Activated naive CD4-positive, alpha-beta T cell treated with anti-CD3 and anti-CD28 coated beads, Interleukin-2, amount 50 U/mL, for 72 hours (primary cell): ENCODE results near the gene FBXL19. TPM values are rescaled to one million over a fixed set of nuclear protein-coding genes. Genes with fewer than 3 reads are reported as not detected.
A peak's percentile ranks its signal among the peaks of the same experiment; 100 is the strongest.

Experiments used
- ATAC-seq, 2 donors: fragments of 150-1000 bp; cut with Tn5 transposase; 2 replicates each; pipeline ENCODE4 v1.10.0; 2021; ENCODE audit warnings: mild to moderate bottlenecking in 2 of 2, moderate library complexity in 2 of 2
- DNase-seq, 2 donors: peaks; one replicate each; pipeline ENCODE4 v3.0.0; 2021 to 2022; ENCODE audit warnings: low spot score in 2 of 2
- H3K27ac Mint-ChIP-seq, 2 donors: one replicate each; pipeline ENCODE4 v1.8.0; 2022; ENCODE audit warnings: mild to moderate bottlenecking in 2 of 2, mixed read lengths in 2 of 2
- H3K36me3 Mint-ChIP-seq, 2 donors: one replicate each; pipeline ENCODE4 v1.8.0; 2022; ENCODE audit warnings: mixed read lengths in 2 of 2
- H3K9me3 Mint-ChIP-seq, 2 donors: one replicate each; pipeline ENCODE4 v1.8.0; 2022; ENCODE audit warnings: mixed read lengths in 2 of 2
- total RNA-seq, 2 donors: library from RNA; stranded (reverse); gene quantifications; one replicate each; pipeline ENCODE4 v1.2.3, GENCODE V29; 2022

Gene FBXL19
- total RNA-seq, 2 donors from 2014 or later, result 24.4 to 36.4 TPM

- DNase-seq (no peak), ATAC-seq (no peak)
- H3K9me3 Mint-ChIP-seq, result no peaks in the 10 kb centered on the region
- peaks cover 0 to 5% of the 10 kb centered on the region in 2 donors for H3K36me3 Mint-ChIP-seq
- peak overlapping the region; percentile 21 to 72 for H3K27ac Mint-ChIP-seq
Observed at GRCh38 chr16:30983289-30983889, 60.0 kb downstream of the FBXL19 start.

- Mint-ChIP-seq H3K9me3 (no peaks in the 10 kb centered on the region), H3K36me3 (peaks cover 0 to 5% of the 10 kb centered on the region in 2 donors), H3K27ac (no peak overlapping the region)
- ATAC-seq (no peak), DNase-seq (no peak)
Observed at GRCh38 chr16:30983898-30984610, 60.7 kb downstream of the FBXL19 start.

- peak; percentile 81 to 94 for DNase-seq
- peak; percentile 81 to 89 for ATAC-seq
- peak within 1 kb of the TSS; percentile 55 to 64 for H3K27ac Mint-ChIP-seq
- H3K36me3 Mint-ChIP-seq, result peaks cover 0 to 5% of the 10 kb centered on the region in 2 donors
- no peaks in the 10 kb centered on the region for H3K9me3 Mint-ChIP-seq
Observed at GRCh38 chr16:30984669-30985400, 61.5 kb downstream of the FBXL19 start, which contains the start of gene HSD3B7. Gene HSD3B7 (plus strand): TSS chr16:30985207. CDS start chr16:30985659, 452 bp downstream.

GRCh38 chr16:30985401-30986128 is 62.2 kb downstream of the FBXL19 start:
- no peaks in the 10 kb centered on the region for H3K9me3 Mint-ChIP-seq
- peaks cover 0 to 5% of the 10 kb centered on the region in 2 donors for H3K36me3 Mint-ChIP-seq
- DNase-seq, result no peak
- ATAC-seq, result peak; percentile 10 to 32
- H3K27ac Mint-ChIP-seq, result peak overlapping the region; percentile 55 to 64

GRCh38 chr16:30986129-30986991 is 63.0 kb downstream of the FBXL19 start:
- peaks cover 0 to 5% of the 10 kb centered on the region in 2 donors for H3K36me3 Mint-ChIP-seq
- H3K9me3 Mint-ChIP-seq, result no peaks in the 10 kb centered on the region
- ATAC-seq (no peak), DNase-seq (no peak)
- peak overlapping the region in 1 of 2 donors; percentile 64 for H3K27ac Mint-ChIP-seq

- H3K27ac Mint-ChIP-seq, result no peak overlapping the region
- H3K9me3 Mint-ChIP-seq, result no peaks in the 10 kb centered on the region
- ATAC-seq (no peak), DNase-seq (no peak)
- peaks cover 0 to 5% of the 10 kb centered on the region in 2 donors for H3K36me3 Mint-ChIP-seq
Observed at GRCh38 chr16:30987581-30988190, 64.3 kb downstream of the FBXL19 start.

GRCh38 chr16:30989469-30990047 is 66.2 kb downstream of the FBXL19 start:
- DNase-seq (no peak), ATAC-seq (no peak)
- Mint-ChIP-seq H3K36me3 (no peaks in the 10 kb centered on the region), H3K27ac (no peak overlapping the region), H3K9me3 (no peaks in the 10 kb centered on the region)

- Mint-ChIP-seq H3K27ac (no peak overlapping the region), H3K36me3 (no peaks in the 10 kb centered on the region)
- ATAC-seq, result no peak
Observed at GRCh38 chr16:30990105-30990504, 66.7 kb downstream of the FBXL19 start.

GRCh38 chr16:30991052-30991451 is 67.7 kb downstream of the FBXL19 start:
- no peak for ATAC-seq
- no peak overlapping the region for H3K27ac Mint-ChIP-seq

More at GRCh38 chr16:30990105-30990504, 66.7 kb downstream of the FBXL19 start:
- DNase-seq, result no peak
- H3K9me3 Mint-ChIP-seq, result no peaks in the 10 kb centered on the region

GRCh38 chr16:30992276-30992780 is 69.0 kb downstream of the FBXL19 start:
- ATAC-seq (no peak), DNase-seq (no peak)
- no peaks in the 10 kb centered on the region for H3K9me3 Mint-ChIP-seq
- H3K27ac Mint-ChIP-seq, result no peak overlapping the region
- no peaks in the 10 kb centered on the region for H3K36me3 Mint-ChIP-seq

More at GRCh38 chr16:30991052-30991451, 67.7 kb downstream of the FBXL19 start:
- H3K36me3 Mint-ChIP-seq, result no peaks in the 10 kb centered on the region
- H3K9me3 Mint-ChIP-seq, result no peaks in the 10 kb centered on the region
- no peak for DNase-seq

GRCh38 chr16:30992931-30993816 is 69.8 kb downstream of the FBXL19 start:
- H3K27ac Mint-ChIP-seq, result no peak overlapping the region
- H3K36me3 Mint-ChIP-seq, result no peaks in the 10 kb centered on the region
- no peaks in the 10 kb centered on the region for H3K9me3 Mint-ChIP-seq
- ATAC-seq (no peak), DNase-seq (no peak)

- ATAC-seq (no peak), DNase-seq (no peak)
- Mint-ChIP-seq H3K9me3 (no peaks in the 10 kb centered on the region), H3K36me3 (no peaks in the 10 kb centered on the region), H3K27ac (no peak overlapping the region)
Observed at GRCh38 chr16:30995927-30996323, 72.6 kb downstream of the FBXL19 start.

GRCh38 chr16:30996324-30996984 is 73.1 kb downstream of the FBXL19 start:
- ATAC-seq, result no peak
- Mint-ChIP-seq H3K27ac (peak overlapping the region in 1 of 2 donors; percentile 85), H3K36me3 (no peaks in the 10 kb centered on the region), H3K9me3 (no peaks in the 10 kb centered on the region)
- no peak for DNase-seq
